HepG2 (cell line): Measurements from ENCODE around the gene AHNAK. TPM values are rescaled to one million over a fixed set of nuclear protein-coding genes. Genes with fewer than 3 reads are reported as not detected.

ENCODE experiments used
- BORCS8-MEF2B ChIP-seq: sonication (generic); formaldehyde crosslinking; IDR thresholded peaks from 2 replicates; pipeline ENCODE4 v1.8.0; 2022; ENCODE audit warnings: mild to moderate bottlenecking, missing genetic modification reagents
- HDAC6 ChIP-seq: fragments of 200-600 bp; sonication (generic); IDR thresholded peaks from 2 replicates; pipeline ENCODE4 v1.7.0; 2017; ENCODE audit warnings: mild to moderate bottlenecking, antibody characterized with exemption, low read length, low read depth
- MATR3 ChIP-seq: sonication (generic); formaldehyde crosslinking; IDR thresholded peaks from 2 replicates; pipeline ENCODE4 v1.4.0; 2020; ENCODE audit warnings: missing genetic modification reagents
- NFYB ChIP-seq: sonication (generic); formaldehyde crosslinking; IDR thresholded peaks from 2 replicates; pipeline ENCODE4 v1.4.0; 2020; ENCODE audit warnings: missing genetic modification reagents
- NR2F2 ChIP-seq: IDR thresholded peaks from 2 replicates; pipeline ENCODE4 v1.6.1; 2012; ENCODE audit warnings: low read depth, inconsistent platforms, borderline replicate concordance
- NRL ChIP-seq: sonication (generic); formaldehyde crosslinking; IDR thresholded peaks from 2 replicates; pipeline ENCODE4 v1.5.0; 2020; ENCODE audit warnings: missing genetic modification reagents, mild to moderate bottlenecking, moderate library complexity, borderline replicate concordance
- PHF21A ChIP-seq: sonication (generic); formaldehyde crosslinking; IDR thresholded peaks from 2 replicates; pipeline ENCODE4 v1.5.0; 2020; ENCODE audit warnings: mild to moderate bottlenecking, missing genetic modification reagents
- RFX5 ChIP-seq: IDR thresholded peaks from 2 replicates; pipeline ENCODE4 v1.6.1; 2011; ENCODE audit warnings: low read depth, low read length, improper control_type of control experiment
- RNF2 ChIP-seq: fragments of 450-650 bp; conservative IDR thresholded peaks from 2 replicates; pipeline ENCODE4 v1.6.1; 2016; ENCODE audit warnings: low read depth
- SP5 ChIP-seq: IDR thresholded peaks from 2 replicates; pipeline ENCODE4 v1.6.1; 2016; ENCODE audit warnings: low read depth, borderline replicate concordance
- TCF7 ChIP-seq: sonication (generic); IDR thresholded peaks from 2 replicates; pipeline ENCODE4 v1.6.1; 2016; ENCODE audit warnings: antibody characterized with exemption, low read depth
- THYN1 ChIP-seq: sonication (generic); formaldehyde crosslinking; IDR thresholded peaks from 2 replicates; pipeline ENCODE4 v1.8.1; 2023; ENCODE audit warnings: low read depth, mild to moderate bottlenecking, moderate library complexity, missing genetic modification reagents, borderline replicate concordance
- ZNF256 ChIP-seq: sonication (generic); formaldehyde crosslinking; conservative IDR thresholded peaks from 2 replicates; pipeline ENCODE4 v1.4.0; 2020; ENCODE audit warnings: missing genetic modification reagents
- ZNF781 ChIP-seq: sonication (generic); formaldehyde crosslinking; IDR thresholded peaks from 2 replicates; pipeline ENCODE4 v1.5.1; 2020; ENCODE audit warnings: borderline replicate concordance, mild to moderate bottlenecking, missing genetic modification reagents; ENCODE audit errors: not compliant biosample characterization
- ZNF850 ChIP-seq: sonication (generic); formaldehyde crosslinking; conservative IDR thresholded peaks from 2 replicates; pipeline ENCODE4 v1.9.0; 2021; ENCODE audit warnings: mild to moderate bottlenecking, missing genetic modification reagents
- polyA plus RNA-seq, 8 experiments: library from polyadenylated mRNA; depleted of rRNA in 3 of 8; stranded (reverse) in 7 of 8; unstranded in 1 of 8; fragments of >200 nt; fragmentation: Illumina TruSeq in 4 of 8; extraction: Trizol in 4 of 8; gene quantifications; 2 replicates each; pipeline versions ENCODE4 v1.2.1 to v1.2.3, GENCODE V29; 2011 to 2016; ENCODE audit warnings: low read depth in 4 of 8, missing spikeins in 1 of 8, mixed read lengths in 1 of 8; ENCODE audit not compliant: insufficient read depth in 1 of 8
- total RNA-seq, 5 experiments: library from RNA; depleted of rRNA; stranded (reverse); fragments of >200 nt; fragmentation: Illumina TruSeq; extraction: Trizol; gene quantifications; 2 replicates each; pipeline ENCODE4 v1.2.3, GENCODE V29; 2016; ENCODE audit warnings: low read depth in 1 of 5
- TF ChIP-seq, protein P1 (sequence below): sonication (generic); formaldehyde crosslinking; IDR thresholded peaks from 2 replicates; pipeline ENCODE4 v1.4.0; 2020; ENCODE audit warnings: missing genetic modification reagents, low read depth, mild to moderate bottlenecking, borderline replicate concordance
- TF ChIP-seq, protein P2 (sequence below): sonication (generic); formaldehyde crosslinking; IDR thresholded peaks from 2 replicates; pipeline ENCODE4 v1.8.1; 2023; ENCODE audit warnings: mild to moderate bottlenecking, missing genetic modification reagents
- TF ChIP-seq, protein P3 (sequence below): sonication (generic); formaldehyde crosslinking; IDR thresholded peaks from 2 replicates; pipeline ENCODE4; 2020; ENCODE audit warnings: missing genetic modification reagents, mild to moderate bottlenecking, borderline replicate concordance
- TF ChIP-seq, protein P4 (sequence below): sonication (generic); formaldehyde crosslinking; IDR thresholded peaks from 2 replicates; pipeline ENCODE4 v1.5.0; 2020; ENCODE audit warnings: mild to moderate bottlenecking, low read depth, missing genetic modification reagents, borderline replicate concordance
- TF ChIP-seq, protein P5 (sequence below): sonication (generic); formaldehyde crosslinking; IDR thresholded peaks from 2 replicates; pipeline ENCODE4 v1.9.0; 2021; ENCODE audit warnings: missing genetic modification reagents, mild to moderate bottlenecking, borderline replicate concordance
- TF ChIP-seq, protein P6 (sequence below): sonication (generic); formaldehyde crosslinking; IDR thresholded peaks from 2 replicates; pipeline ENCODE4 v1.5.1; 2020; ENCODE audit warnings: missing genetic modification reagents, mild to moderate bottlenecking, borderline replicate concordance

Gene AHNAK
- total and polyA plus RNA-seq, 2 of the 13 experiments (the other 11 are each of a cell fraction or from before 2014, with no cell fraction given): 23.4 to 25.0 TPM

DNA sequence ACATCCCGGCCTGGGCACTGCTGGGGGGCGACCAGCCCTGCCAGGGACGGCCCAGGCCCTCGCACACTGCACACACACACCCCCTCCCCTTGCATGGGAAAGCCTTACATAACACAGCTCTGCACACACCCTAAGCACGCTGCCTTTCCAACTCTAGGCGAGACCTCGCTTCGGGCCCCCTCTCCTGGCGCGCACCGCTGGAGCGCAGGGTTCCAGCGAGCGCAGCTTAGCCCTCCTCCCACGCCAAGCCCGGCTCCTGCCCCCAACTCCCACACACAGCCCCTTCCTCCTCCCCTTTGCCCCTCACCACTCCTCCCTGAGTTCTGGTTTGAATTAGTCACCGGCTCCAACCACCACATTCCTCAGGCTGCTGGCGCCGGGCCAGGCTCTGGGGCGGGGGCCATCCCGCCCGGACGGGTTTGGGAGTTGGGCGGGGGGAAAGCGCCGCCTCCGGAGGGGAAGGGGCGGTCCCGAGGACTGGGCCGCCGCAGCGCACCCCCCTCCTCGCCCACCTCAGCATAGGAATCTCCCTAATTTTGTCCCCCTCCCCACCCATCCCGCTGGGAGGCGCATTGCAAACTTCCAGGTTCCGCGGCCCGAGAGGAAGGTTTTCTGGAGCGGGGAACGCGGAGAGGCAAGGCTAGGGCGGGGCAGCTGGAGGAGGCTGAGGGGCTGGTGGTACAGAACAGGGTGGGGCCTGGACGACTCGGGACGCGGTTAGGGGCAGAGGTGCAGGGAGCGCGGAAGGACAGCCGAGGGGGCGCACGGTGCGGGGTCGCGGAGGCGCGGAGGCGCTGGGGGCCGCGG lies 966 bp downstream of the AHNAK start (continued):
- TF ChIP-seq, protein P1, sequence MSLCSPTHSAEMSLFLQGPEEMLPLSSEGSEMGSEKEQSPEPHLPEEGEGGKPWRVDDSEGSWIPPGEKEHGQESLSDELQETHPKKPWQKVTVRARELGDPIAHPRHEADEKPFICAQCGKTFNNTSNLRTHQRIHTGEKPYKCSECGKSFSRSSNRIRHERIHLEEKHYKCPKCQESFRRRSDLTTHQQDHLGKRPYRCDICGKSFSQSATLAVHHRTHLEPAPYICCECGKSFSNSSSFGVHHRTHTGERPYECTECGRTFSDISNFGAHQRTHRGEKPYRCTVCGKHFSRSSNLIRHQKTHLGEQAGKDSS (CRISPR knock-in tag): no peak
- no peak for TF ChIP-seq RFX5
- TF ChIP-seq NFYB (CRISPR knock-in tag): no peak
- no peak for TF ChIP-seq NR2F2
- TF ChIP-seq NRL (CRISPR knock-in tag): peak; percentile 71
- TF ChIP-seq ZNF850 (CRISPR knock-in tag): no peak; the same call in 1 of the 2 replicates
- TF ChIP-seq PHF21A (CRISPR knock-in tag): peak; percentile 91; the same call in 1 of the 2 replicates
- TF ChIP-seq, protein P2, sequence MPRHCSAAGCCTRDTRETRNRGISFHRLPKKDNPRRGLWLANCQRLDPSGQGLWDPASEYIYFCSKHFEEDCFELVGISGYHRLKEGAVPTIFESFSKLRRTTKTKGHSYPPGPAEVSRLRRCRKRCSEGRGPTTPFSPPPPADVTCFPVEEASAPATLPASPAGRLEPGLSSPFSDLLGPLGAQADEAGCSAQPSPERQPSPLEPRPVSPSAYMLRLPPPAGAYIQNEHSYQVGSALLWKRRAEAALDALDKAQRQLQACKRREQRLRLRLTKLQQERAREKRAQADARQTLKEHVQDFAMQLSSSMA (CRISPR knock-in tag): peak; percentile 75; the same call in 1 of the 2 replicates
- no peak for TF ChIP-seq ZNF256 (CRISPR knock-in tag)
- TF ChIP-seq SP5 (CRISPR knock-in tag): peak; percentile 82; the same call in 1 of the 2 replicates
- no peak for TF ChIP-seq RNF2
- TF ChIP-seq MATR3 (CRISPR knock-in tag): no peak
- no peak for TF ChIP-seq THYN1
- TF ChIP-seq ZNF781 (CRISPR knock-in tag): no peak
- TF ChIP-seq, protein P3, sequence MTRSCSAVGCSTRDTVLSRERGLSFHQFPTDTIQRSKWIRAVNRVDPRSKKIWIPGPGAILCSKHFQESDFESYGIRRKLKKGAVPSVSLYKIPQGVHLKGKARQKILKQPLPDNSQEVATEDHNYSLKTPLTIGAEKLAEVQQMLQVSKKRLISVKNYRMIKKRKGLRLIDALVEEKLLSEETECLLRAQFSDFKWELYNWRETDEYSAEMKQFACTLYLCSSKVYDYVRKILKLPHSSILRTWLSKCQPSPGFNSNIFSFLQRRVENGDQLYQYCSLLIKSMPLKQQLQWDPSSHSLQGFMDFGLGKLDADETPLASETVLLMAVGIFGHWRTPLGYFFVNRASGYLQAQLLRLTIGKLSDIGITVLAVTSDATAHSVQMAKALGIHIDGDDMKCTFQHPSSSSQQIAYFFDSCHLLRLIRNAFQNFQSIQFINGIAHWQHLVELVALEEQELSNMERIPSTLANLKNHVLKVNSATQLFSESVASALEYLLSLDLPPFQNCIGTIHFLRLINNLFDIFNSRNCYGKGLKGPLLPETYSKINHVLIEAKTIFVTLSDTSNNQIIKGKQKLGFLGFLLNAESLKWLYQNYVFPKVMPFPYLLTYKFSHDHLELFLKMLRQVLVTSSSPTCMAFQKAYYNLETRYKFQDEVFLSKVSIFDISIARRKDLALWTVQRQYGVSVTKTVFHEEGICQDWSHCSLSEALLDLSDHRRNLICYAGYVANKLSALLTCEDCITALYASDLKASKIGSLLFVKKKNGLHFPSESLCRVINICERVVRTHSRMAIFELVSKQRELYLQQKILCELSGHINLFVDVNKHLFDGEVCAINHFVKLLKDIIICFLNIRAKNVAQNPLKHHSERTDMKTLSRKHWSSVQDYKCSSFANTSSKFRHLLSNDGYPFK (CRISPR knock-in tag): peak; percentile 37; the same call in 1 of the 2 replicates
- TF ChIP-seq, protein P4, sequence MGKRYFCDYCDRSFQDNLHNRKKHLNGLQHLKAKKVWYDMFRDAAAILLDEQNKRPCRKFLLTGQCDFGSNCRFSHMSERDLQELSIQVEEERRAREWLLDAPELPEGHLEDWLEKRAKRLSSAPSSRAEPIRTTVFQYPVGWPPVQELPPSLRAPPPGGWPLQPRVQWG (CRISPR knock-in tag): no peak
- no peak for TF ChIP-seq TCF7
- TF ChIP-seq, protein P5, sequence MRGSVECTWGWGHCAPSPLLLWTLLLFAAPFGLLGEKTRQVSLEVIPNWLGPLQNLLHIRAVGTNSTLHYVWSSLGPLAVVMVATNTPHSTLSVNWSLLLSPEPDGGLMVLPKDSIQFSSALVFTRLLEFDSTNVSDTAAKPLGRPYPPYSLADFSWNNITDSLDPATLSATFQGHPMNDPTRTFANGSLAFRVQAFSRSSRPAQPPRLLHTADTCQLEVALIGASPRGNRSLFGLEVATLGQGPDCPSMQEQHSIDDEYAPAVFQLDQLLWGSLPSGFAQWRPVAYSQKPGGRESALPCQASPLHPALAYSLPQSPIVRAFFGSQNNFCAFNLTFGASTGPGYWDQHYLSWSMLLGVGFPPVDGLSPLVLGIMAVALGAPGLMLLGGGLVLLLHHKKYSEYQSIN (CRISPR knock-in tag): no peak
- TF ChIP-seq, protein P6, sequence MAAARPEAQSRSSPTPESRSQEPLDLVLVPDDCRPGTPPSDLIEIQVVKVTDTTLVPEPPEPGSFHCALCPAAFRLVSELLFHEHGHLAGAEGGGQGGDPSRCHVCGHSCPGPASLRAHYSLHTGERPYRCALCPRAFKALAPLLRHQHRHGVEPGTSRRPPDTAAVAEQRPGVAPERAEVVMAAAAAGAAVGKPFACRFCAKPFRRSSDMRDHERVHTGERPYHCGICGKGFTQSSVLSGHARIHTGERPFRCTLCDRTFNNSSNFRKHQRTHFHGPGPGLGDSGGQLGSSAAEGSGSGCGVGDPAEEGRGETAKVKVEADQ: no peak
- TF ChIP-seq HDAC6: no peak
- TF ChIP-seq BORCS8-MEF2B (CRISPR knock-in tag): peak; percentile 11; the same call in 1 of the 2 replicates
